GM12891 (cell line): Measurements from ENCODE around the gene MRPL9.

Experiments
- POLR2A ChIP-seq: IDR thresholded peaks from 2 replicates; pipeline ENCODE4 v1.6.1; 2011; ENCODE audit warnings: low read depth, low read length, control low read depth
- POLR2AphosphoS5 ChIP-seq: IDR thresholded peaks from 2 replicates; pipeline ENCODE4 v1.6.1; 2011; ENCODE audit warnings: low read depth, low read length, control low read depth
- SPI1 ChIP-seq: IDR thresholded peaks from 2 replicates; pipeline ENCODE4 v1.6.1; 2011; ENCODE audit warnings: low read depth, low read length, control low read depth

DNA sequence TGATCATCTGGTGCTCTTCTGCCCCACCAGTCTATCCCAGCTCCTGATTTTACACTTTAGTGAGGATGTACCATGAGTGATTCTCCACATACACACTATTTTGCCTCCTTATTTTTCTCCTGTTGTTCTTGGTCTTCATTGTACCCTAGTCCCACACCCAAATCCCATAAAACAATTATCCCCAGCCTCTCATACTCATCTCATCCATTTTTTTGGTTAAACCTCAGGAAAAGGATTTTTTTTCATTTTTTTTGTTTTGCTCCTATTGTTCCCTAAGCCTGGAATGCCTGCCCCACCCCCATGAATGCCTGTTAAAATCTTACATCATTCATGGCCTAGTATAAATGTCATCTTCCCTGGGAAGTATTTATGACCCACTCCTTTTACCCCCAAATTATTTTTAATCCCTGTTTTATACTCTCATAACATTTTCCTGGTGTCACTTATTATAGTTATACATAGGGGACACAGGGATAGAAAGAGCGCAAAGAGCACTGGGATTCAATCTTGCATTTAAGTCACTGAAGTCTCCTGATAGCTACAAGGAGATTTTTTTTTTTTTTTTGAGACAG, 46.8 kb upstream of the MRPL9 start:
- TF ChIP-seq POLR2AphosphoS5 (no peak), SPI1 (no peak), POLR2A (no peak)
